Thyroid gland (tissue), 4 donors: ENCODE results near the gene FAM120AOS.
"Not testable (repeated sequence)": the region's sequence is repeated elsewhere in the genome, so short reads cannot be mapped to it uniquely, and the experiment has no call there.

ENCODE experiments used
- POLR2A ChIP-seq, 2 donors: fragments of 450-650 bp; IDR thresholded peaks; one replicate each; pipeline ENCODE4 v1.6.1; 2017; ENCODE audit warnings: antibody characterized with exemption in 2 of 2, mild to moderate bottlenecking in 2 of 2, moderate library complexity in 1 of 2
- TF ChIP-seq, protein P1 (sequence below), 6 experiments: fragments of 200-600 bp in 3 of 6; fragments of 450-650 bp in 3 of 6; sonication (generic) in 3 of 6; IDR thresholded peaks; one replicate each; pipeline ENCODE4 v1.5.1; 2016 to 2019; ENCODE audit warnings: antibody characterized with exemption in 6 of 6, mild to moderate bottlenecking in 2 of 6, inconsistent platforms in 1 of 6, moderate library complexity in 1 of 6

DNA sequence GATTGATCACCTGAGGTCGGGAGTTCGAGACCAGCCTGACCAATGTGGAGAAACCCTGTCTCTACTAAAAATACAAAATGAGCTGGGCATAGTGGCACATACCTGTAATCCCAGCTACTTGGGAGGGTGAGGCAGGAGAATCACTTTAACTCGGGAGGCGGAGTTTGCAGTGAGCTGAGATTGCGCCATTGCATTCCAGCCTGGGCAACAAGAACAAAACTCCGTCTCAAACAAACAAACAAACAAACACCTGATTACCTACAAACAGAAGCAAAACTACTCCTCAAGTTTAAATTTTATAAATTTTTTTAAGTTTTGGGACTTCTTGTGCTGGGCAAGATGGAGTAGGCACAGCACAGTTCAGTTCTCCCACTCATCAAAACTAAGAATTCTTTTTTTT, 14.1 kb downstream of the FAM120AOS start:
- TF ChIP-seq, protein P1, sequence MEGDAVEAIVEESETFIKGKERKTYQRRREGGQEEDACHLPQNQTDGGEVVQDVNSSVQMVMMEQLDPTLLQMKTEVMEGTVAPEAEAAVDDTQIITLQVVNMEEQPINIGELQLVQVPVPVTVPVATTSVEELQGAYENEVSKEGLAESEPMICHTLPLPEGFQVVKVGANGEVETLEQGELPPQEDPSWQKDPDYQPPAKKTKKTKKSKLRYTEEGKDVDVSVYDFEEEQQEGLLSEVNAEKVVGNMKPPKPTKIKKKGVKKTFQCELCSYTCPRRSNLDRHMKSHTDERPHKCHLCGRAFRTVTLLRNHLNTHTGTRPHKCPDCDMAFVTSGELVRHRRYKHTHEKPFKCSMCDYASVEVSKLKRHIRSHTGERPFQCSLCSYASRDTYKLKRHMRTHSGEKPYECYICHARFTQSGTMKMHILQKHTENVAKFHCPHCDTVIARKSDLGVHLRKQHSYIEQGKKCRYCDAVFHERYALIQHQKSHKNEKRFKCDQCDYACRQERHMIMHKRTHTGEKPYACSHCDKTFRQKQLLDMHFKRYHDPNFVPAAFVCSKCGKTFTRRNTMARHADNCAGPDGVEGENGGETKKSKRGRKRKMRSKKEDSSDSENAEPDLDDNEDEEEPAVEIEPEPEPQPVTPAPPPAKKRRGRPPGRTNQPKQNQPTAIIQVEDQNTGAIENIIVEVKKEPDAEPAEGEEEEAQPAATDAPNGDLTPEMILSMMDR (IDR thresholded peaks at IDR 0.05) = not testable (repeated sequence)
- TF ChIP-seq POLR2A (IDR thresholded peaks at IDR 0.05) = not testable (repeated sequence)
